ENCODE data around the gene TRPC4.

Gene TRPC4

GRCh38 chr13:37869756-37870488 lies at the start of gene TRPC4:
Gene TRPC4, minus strand, starts transcription at chr13:37869772. Its CDS starts 86,439 bp downstream, at chr13:37783333.
- DNase-seq (ENCODE audit: low read depth in 1 of 2, low spot score in 1 of 2) = peak; percentile 23 to 73
- no peak for TF ChIP-seq JUND (IDR thresholded peaks at IDR 0.05; ENCODE audit: low read depth)
- in situ Hi-C loops (cut with HindIII; ENCODE audit: low pct_unique_long_range_greater_than_20kb, low sequenced_read_pairs) = no loop called here

- no peak for DNase-seq (ENCODE audit: low read depth in 1 of 2, low spot score in 1 of 2)
- in situ Hi-C loops (cut with HindIII; ENCODE audit: low pct_unique_long_range_greater_than_20kb, low sequenced_read_pairs) = no loop called here
- no peak for TF ChIP-seq JUND (IDR thresholded peaks at IDR 0.05; ENCODE audit: low read depth)
Measured at GRCh38 chr13:37918751-37919150, 49.2 kb upstream of the TRPC4 start.

GRCh38 chr13:37918116-37918714 lies 48.6 kb upstream of the TRPC4 start:
- in situ Hi-C loops (cut with HindIII; ENCODE audit: low pct_unique_long_range_greater_than_20kb, low sequenced_read_pairs) = no loop called here
- TF ChIP-seq JUND (IDR thresholded peaks at IDR 0.05; ENCODE audit: low read depth) = no peak
- no peak for DNase-seq (ENCODE audit: low read depth in 1 of 2, low spot score in 1 of 2)

- no peak for TF ChIP-seq JUND (IDR thresholded peaks at IDR 0.05; ENCODE audit: low read depth)
- DNase-seq (ENCODE audit: low read depth in 1 of 2, low spot score in 1 of 2) = no peak
- in situ Hi-C loops (cut with HindIII; ENCODE audit: low pct_unique_long_range_greater_than_20kb, low sequenced_read_pairs) = no loop called here
Measured at GRCh38 chr13:37914781-37915391, 45.3 kb upstream of the TRPC4 start.

GRCh38 chr13:37910790-37911189 lies 41.2 kb upstream of the TRPC4 start:
- no peak for TF ChIP-seq JUND (IDR thresholded peaks at IDR 0.05; ENCODE audit: low read depth)
- in situ Hi-C loops (cut with HindIII; ENCODE audit: low pct_unique_long_range_greater_than_20kb, low sequenced_read_pairs) = no loop called here
- no peak for DNase-seq (ENCODE audit: low read depth in 1 of 2, low spot score in 1 of 2)

- TF ChIP-seq JUND (IDR thresholded peaks at IDR 0.05; ENCODE audit: low read depth) = no peak
- in situ Hi-C loops (cut with HindIII; ENCODE audit: low pct_unique_long_range_greater_than_20kb, low sequenced_read_pairs) = no loop called here
- no peak for DNase-seq (ENCODE audit: low read depth in 1 of 2, low spot score in 1 of 2)
Measured at GRCh38 chr13:37906880-37907279, 37.3 kb upstream of the TRPC4 start.

GRCh38 chr13:37905736-37906135 lies 36.2 kb upstream of the TRPC4 start:
- no peak for DNase-seq (ENCODE audit: low read depth in 1 of 2, low spot score in 1 of 2)
- TF ChIP-seq JUND (IDR thresholded peaks at IDR 0.05; ENCODE audit: low read depth) = no peak
- in situ Hi-C loops (cut with HindIII; ENCODE audit: low pct_unique_long_range_greater_than_20kb, low sequenced_read_pairs) = no loop called here

GRCh38 chr13:37899753-37900152 lies 30.2 kb upstream of the TRPC4 start:
- in situ Hi-C loops (cut with HindIII; ENCODE audit: low pct_unique_long_range_greater_than_20kb, low sequenced_read_pairs) = no loop called here
- TF ChIP-seq JUND (IDR thresholded peaks at IDR 0.05; ENCODE audit: low read depth) = no peak
- peak in 1 of 2 experiments; percentile 6 for DNase-seq (ENCODE audit: low read depth in 1 of 2, low spot score in 1 of 2)

GRCh38 chr13:37893321-37893720 lies 23.7 kb upstream of the TRPC4 start:
- in situ Hi-C loops (cut with HindIII; ENCODE audit: low pct_unique_long_range_greater_than_20kb, low sequenced_read_pairs) = no loop called here
- TF ChIP-seq JUND (IDR thresholded peaks at IDR 0.05; ENCODE audit: low read depth) = no peak
- no peak for DNase-seq (ENCODE audit: low read depth in 1 of 2, low spot score in 1 of 2)

- in situ Hi-C loops (cut with HindIII; ENCODE audit: low pct_unique_long_range_greater_than_20kb, low sequenced_read_pairs) = no loop called here
- no peak for DNase-seq (ENCODE audit: low read depth in 1 of 2, low spot score in 1 of 2)
- no peak for TF ChIP-seq JUND (IDR thresholded peaks at IDR 0.05; ENCODE audit: low read depth)
Measured at GRCh38 chr13:37889820-37890219, 20.2 kb upstream of the TRPC4 start.

GRCh38 chr13:37889102-37889501 lies 19.5 kb upstream of the TRPC4 start:
- in situ Hi-C loops (cut with HindIII; ENCODE audit: low pct_unique_long_range_greater_than_20kb, low sequenced_read_pairs) = no loop called here
- no peak for TF ChIP-seq JUND (IDR thresholded peaks at IDR 0.05; ENCODE audit: low read depth)
- no peak for DNase-seq (ENCODE audit: low read depth in 1 of 2, low spot score in 1 of 2)

- in situ Hi-C loops (cut with HindIII; ENCODE audit: low pct_unique_long_range_greater_than_20kb, low sequenced_read_pairs) = no loop called here
- no peak for DNase-seq (ENCODE audit: low read depth in 1 of 2, low spot score in 1 of 2)
- no peak for TF ChIP-seq JUND (IDR thresholded peaks at IDR 0.05; ENCODE audit: low read depth)
Measured at GRCh38 chr13:37886879-37887278, 17.3 kb upstream of the TRPC4 start.

GRCh38 chr13:37884674-37885073 lies 15.1 kb upstream of the TRPC4 start:
- no peak for TF ChIP-seq JUND (IDR thresholded peaks at IDR 0.05; ENCODE audit: low read depth)

More at GRCh38 chr13:37884674-37885073, 15.1 kb upstream of the TRPC4 start:
- DNase-seq (ENCODE audit: low read depth in 1 of 2, low spot score in 1 of 2) = no peak
- in situ Hi-C loops (cut with HindIII; ENCODE audit: low pct_unique_long_range_greater_than_20kb, low sequenced_read_pairs) = no loop called here

Measured in T47D (cell line).